ENCODE data around the gene CASP3.
"Not testable (repeated sequence)": the region's sequence is repeated elsewhere in the genome, so short reads cannot be mapped to it uniquely, and the experiment has no call there.

Gene CASP3

GRCh38 chr4:184644553-184645307, 4.5 kb downstream of the CASP3 start:
- intact Hi-C loops (cut with DNase I): loop anchor here (5.0 kb wide), 3 partner anchors 88 to 372 kb away; partner anchors contain the start of genes ACSL1 and CENPU
- DNase-seq: no peak

DNA sequence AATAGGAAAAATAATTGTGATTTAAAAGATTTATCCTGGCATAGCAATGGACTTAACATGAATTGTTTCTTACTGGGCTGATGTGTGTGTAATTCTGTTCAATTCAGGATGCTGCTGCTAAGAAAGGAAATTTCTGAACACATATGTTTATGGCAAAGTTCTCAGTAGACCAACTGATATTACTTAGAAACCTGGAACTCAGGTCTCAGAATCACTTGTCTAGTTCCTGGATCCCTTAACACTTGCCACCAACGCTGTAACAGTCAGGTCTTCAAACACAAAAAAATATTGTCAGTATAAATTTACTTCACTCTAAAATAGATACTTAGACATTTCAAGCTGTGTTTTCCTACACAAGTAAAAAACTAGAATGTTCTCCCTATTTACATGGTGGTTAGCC, 5.5 kb downstream of the CASP3 start:
- intact Hi-C loops (cut with DNase I): no loop called here
- no peak for DNase-seq

DNA sequence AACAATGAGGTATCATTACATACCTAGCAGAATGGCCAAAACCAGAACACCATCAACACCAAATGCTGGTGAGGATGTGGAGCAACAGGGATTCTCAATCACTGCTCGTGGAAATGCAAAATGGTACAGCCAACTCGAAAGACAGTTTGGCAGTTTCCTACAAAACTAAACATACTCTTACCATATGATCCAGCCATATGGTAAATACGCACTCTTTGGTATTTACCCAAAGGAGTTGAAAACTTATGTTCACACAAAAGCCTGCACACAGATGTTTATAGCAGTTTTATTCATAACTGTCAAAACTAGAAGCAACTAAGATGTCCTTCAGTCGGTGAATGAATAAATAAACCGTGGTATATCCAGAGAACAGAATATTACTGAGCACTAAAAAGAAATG, 7.8 kb downstream of the CASP3 start:
- intact Hi-C loops (cut with DNase I): no loop called here
- no peak for DNase-seq

DNA sequence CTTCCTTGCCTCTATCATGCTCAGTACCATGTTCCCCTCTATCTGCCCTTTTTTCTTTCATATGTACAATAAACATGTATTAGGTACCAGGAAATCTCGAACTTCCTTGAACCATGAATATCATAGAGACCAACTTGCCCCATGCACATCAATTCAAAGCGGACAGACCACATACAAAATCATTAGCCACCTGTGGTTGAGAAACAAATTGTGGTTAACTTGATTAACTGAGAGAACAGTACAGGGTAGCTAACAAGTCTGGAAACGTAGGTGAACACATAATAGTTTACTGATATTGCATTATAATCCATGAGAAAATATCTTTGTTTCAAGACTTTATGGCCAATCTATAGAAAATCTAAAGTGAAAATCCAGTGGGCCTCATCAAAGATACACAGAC, 8.2 kb downstream of the CASP3 start:
- intact Hi-C loops (cut with DNase I): no loop called here
- no peak for DNase-seq

DNA sequence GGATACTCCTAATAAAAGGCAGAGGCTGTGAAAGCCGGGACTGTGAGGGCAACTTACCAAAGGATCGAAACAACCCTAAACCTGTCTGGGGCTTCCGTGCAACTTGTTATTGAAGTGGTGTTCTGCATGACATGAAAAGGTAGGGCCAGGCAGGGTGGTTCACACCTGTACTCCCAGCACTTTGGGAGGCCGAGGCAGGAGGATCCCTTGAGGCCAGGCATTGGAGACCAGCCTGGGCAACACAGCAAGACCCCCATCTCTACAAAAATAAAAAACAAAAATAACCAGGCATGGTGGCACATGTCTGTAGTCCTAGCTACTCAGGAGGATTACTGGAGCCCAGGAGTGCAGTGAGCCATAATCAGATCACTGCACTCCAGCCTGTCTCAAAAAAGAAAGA, 12.3 kb downstream of the CASP3 start:
- DNase-seq: no peak
- intact Hi-C loops (cut with DNase I): no loop called here

DNA sequence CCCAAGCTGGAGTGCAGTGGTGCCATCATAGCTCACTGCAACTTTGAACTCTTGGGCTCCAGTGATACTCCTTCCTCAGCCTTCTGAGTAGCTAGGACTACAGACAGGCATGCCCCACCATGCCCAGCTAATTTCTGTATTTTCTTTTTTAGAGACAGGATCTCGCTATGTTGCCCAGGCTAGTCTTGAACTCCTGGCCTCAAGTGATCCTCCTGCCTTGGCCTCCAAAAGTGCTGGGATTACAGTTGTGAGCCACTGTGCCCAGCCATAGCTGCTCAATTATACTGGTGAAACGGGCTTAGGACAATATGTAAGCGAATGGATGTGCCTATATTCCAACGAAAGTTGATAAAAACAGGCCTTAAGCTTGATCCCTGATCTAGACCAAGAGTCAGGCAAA, 13.1 kb downstream of the CASP3 start:
- intact Hi-C loops (cut with DNase I): no loop called here
- no peak for DNase-seq

DNA sequence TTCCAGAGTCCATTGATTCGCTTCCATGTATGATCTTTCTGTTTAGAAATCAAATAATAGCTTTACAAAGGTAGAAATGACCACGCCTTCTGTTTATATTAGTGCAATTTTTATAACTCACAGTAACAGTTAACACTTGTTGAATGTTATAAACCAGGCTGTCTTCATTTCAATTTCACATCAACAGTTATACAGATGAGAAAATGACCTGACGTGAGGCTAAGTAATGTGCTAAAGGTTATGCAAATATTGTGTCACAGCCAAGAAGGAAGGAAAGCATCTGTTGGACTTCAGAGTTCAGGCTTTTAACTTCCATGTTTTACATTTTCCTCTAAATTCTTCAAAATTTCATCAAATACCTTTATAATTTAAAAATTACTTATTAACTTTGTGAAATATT, 13.9 kb downstream of the CASP3 start:
- no peak for DNase-seq
- intact Hi-C loops (cut with DNase I): no loop called here

DNA sequence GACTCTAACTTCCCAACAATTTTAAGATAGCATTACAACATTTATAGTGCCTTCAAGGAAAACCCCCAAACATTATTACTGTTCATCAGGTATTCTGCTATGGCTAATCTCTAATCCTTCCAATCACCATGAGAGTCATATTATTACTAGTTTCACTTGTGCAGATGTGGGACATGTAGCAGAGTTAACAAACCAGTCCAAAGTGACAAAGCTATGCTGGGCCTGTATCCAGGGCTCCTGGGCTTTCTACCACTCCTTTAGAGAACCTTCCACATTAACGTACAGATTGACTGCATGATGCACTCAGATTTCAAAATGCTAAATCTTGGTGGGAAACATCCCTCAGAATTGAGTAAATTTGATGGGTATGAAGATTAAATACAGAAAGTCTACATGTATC, 16.4 kb downstream of the CASP3 start:
- no peak for DNase-seq
- intact Hi-C loops (cut with DNase I): no loop called here

DNA sequence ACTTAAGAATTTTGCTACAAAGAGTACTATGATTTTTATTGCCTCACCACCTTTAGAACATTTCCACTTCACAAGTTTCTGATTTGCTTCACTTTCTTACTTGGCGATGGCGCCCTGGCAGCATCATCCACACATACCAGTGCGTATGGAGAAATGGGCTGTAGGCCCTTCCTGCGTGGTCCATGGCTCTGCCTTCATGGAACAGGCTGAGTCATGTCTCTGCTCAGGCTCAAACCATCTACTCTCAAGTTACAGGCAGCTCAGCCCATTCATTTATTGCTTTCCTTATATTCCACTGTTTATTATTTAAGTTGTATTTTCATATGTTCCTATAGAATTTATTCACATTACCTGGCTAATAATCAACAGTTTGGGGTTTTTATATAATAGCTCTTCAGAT, 21.1 kb downstream of the CASP3 start:
- intact Hi-C loops (cut with DNase I): no loop called here
- no peak for DNase-seq

GRCh38 chr4:184625783-184626596, 23.3 kb downstream of the CASP3 start:
- DNase-seq; intact Hi-C loops (cut with DNase I): not testable (repeated sequence)

- DNase-seq: no peak
- intact Hi-C loops (cut with DNase I): no loop called here
Observed at GRCh38 chr4:184624972-184625554, 24.2 kb downstream of the CASP3 start.

DNA sequence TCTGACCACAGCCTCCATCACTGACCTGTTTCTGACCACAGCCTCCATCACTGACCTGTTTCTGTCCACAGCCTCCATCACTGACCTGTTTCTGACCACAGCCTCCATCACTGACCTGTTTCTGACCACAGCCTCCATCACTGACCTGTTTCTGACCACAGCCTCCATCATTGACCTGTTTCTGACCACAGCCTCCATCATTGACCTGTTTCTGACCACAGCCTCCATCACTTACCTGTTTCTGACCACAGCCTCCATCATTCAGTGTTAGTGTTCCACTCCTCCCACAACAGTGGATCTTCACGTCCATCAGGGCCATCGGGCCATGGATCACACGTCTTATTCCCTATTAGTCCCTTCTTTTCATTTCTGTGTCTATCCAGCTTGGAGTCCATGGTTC, 24.7 kb downstream of the CASP3 start:
- DNase-seq; intact Hi-C loops (cut with DNase I): not testable (repeated sequence)

DNA sequence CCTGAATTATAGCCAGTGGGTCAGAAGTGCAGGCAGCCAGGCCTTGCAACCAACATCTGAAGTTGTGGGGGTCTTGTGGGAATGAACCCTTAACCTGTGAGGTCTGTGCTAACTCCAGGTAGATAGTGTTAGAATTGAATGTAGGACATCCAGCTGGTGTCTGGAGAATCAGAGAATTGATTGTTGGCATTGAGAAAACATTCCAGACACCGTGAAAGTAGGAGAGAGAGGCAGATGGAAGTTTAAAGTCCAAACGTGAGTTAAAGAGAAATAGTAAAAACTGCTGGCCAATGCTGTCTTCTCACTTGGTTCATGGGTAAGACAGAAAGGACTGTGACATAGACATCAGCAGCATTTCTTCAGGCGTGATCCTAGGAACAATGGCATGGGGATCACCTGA, 27.7 kb downstream of the CASP3 start:
- DNase-seq: no peak
- intact Hi-C loops (cut with DNase I): no loop called here

DNA sequence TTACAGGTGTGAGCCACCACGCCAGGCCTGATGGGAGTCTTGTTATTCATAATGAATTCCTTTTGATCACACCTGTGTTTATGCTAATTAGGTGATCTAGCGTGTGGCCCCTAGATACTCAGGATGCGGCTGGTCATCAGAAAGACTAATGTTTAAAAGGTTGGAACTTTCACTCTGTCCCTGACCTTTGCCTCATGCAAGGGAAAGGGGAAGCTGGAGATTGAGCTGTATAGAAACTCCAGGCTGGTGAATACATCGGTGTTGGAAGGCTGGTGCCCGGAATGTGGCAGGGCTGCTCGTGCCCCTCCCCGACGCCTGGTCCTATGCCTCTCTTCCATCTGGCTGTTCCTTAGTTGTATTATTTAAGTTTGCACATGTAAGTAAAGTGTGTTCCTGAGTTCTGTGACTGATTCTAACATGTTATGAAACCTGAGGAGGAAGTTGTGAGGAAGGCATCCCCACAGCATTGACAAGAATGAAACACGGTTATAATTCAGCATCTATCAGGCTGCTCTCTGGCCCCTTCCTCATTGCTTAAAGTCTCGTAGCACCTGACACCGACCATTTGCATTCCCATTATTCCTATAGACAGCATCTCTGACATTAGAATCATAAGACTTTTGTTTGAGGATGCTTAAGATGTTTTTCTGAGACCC, 28.9 kb downstream of the CASP3 start:
- no peak for DNase-seq
- intact Hi-C loops (cut with DNase I): no loop called here

- intact Hi-C loops (cut with DNase I): no loop called here
- no peak for DNase-seq
Observed at GRCh38 chr4:184617600-184618196, 31.5 kb downstream of the CASP3 start.

- intact Hi-C loops (cut with DNase I): no loop called here
- no peak for DNase-seq
Observed at GRCh38 chr4:184616633-184617551, 32.4 kb downstream of the CASP3 start.

GRCh38 chr4:184616168-184616567, 33.1 kb downstream of the CASP3 start:
- intact Hi-C loops (cut with DNase I); DNase-seq: not testable (repeated sequence)

DNA sequence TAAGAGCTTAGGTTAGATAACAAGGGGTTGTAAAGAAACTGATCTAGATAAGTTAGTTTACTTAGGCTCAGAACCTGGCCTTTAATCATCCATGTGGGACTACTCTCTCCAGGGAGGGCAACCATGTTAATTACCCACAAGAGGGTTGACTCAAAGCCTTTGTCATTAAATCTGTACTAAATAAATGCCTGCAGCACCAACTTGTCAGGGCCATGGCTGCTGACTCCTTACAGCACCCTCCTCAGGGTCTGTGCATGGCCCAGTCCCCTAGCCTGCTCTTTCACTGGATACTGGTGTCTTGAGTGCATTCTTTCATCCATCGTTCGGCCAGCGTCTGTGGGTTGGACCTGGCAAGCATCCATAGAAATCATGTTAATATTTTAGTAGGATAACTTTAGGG, 34.7 kb downstream of the CASP3 start:
- intact Hi-C loops (cut with DNase I): no loop called here
- DNase-seq: peak in 1 of 42 donors; percentile 21

All from head of caudate nucleus (tissue), 42 donors.